ENCODE results near the gene BRD3OS. TPM values are rescaled to one million over a fixed set of nuclear protein-coding genes. Genes with fewer than 3 reads are reported as not detected.

Gene BRD3OS
- total RNA-seq, 1 donor from 2014 or later: 20.2 TPM

- peaks cover 8% of the 10 kb centered on the region for H3K36me3 ChIP-seq (ENCODE audit: insufficient read depth, low read length)
- no peaks in the 10 kb centered on the region for H3K4me1 ChIP-seq (ENCODE audit: insufficient read depth, low read length)
- no peaks in the 10 kb centered on the region for H3K9me3 ChIP-seq (ENCODE audit: insufficient read depth, low read depth, low read length)
- peaks cover 45% of the 10 kb centered on the region for H4K20me1 ChIP-seq (ENCODE audit: insufficient read depth, low read length)
- H3K4me2 ChIP-seq (ENCODE audit: low read length): no peak overlapping the region
- H3K4me3 ChIP-seq (ENCODE audit: insufficient read depth, low read depth, low read length): no peak overlapping the region
- Mint-ChIP-seq H3K36me3 (ENCODE audit: low read depth, unreplicated experiment) (peaks cover 13% of the 10 kb centered on the region), H3K27ac (ENCODE audit: unreplicated experiment) (no peak overlapping the region), H3K27me3 (ENCODE audit: low read depth, unreplicated experiment) (no peaks in the 10 kb centered on the region), H3K4me3 (ENCODE audit: unreplicated experiment) (no peak overlapping the region), H3K9me3 (ENCODE audit: unreplicated experiment) (no peaks in the 10 kb centered on the region), H3K4me1 (ENCODE audit: low read depth, unreplicated experiment) (no peaks in the 10 kb centered on the region)
- DNase-seq (ENCODE audit: low read depth) (no peak), FAIRE-seq (no peak)
- no peak overlapping the region for H3K9ac ChIP-seq (ENCODE audit: low read length)
- no peaks in the 10 kb centered on the region for H3K27me3 ChIP-seq (ENCODE audit: insufficient read depth, low read length)
- H3K27ac ChIP-seq (ENCODE audit: low read depth, low read length): no peak overlapping the region
- no peaks in the 10 kb centered on the region for H3K79me2 ChIP-seq (ENCODE audit: insufficient read depth, low read length)
- H2AFZ ChIP-seq (ENCODE audit: low read depth, low read length): no peak overlapping the region
- no peak for TF ChIP-seq EZH2 (IDR thresholded peaks at IDR 0.05; ENCODE audit: insufficient read depth, low read length)
- TF ChIP-seq, protein P1, sequence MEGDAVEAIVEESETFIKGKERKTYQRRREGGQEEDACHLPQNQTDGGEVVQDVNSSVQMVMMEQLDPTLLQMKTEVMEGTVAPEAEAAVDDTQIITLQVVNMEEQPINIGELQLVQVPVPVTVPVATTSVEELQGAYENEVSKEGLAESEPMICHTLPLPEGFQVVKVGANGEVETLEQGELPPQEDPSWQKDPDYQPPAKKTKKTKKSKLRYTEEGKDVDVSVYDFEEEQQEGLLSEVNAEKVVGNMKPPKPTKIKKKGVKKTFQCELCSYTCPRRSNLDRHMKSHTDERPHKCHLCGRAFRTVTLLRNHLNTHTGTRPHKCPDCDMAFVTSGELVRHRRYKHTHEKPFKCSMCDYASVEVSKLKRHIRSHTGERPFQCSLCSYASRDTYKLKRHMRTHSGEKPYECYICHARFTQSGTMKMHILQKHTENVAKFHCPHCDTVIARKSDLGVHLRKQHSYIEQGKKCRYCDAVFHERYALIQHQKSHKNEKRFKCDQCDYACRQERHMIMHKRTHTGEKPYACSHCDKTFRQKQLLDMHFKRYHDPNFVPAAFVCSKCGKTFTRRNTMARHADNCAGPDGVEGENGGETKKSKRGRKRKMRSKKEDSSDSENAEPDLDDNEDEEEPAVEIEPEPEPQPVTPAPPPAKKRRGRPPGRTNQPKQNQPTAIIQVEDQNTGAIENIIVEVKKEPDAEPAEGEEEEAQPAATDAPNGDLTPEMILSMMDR (IDR thresholded peaks at IDR 0.05; ENCODE audit: insufficient read depth, low read depth, low read length): no peak
Measured at GRCh38 chr9:134046894-134047681, 21.8 kb downstream of the BRD3OS start.

GRCh38 chr9:134047868-134048581 is 22.7 kb downstream of the BRD3OS start:
- Mint-ChIP-seq H3K36me3 (ENCODE audit: low read depth, unreplicated experiment) (peaks cover 12% of the 10 kb centered on the region), H3K27me3 (ENCODE audit: low read depth, unreplicated experiment) (no peaks in the 10 kb centered on the region), H3K4me1 (ENCODE audit: low read depth, unreplicated experiment) (no peaks in the 10 kb centered on the region), H3K9me3 (ENCODE audit: unreplicated experiment) (no peaks in the 10 kb centered on the region), H3K27ac (ENCODE audit: unreplicated experiment) (no peak overlapping the region), H3K4me3 (ENCODE audit: unreplicated experiment) (no peak overlapping the region)
- no peak overlapping the region for H2AFZ ChIP-seq (ENCODE audit: low read depth, low read length)
- no peaks in the 10 kb centered on the region for H3K9me3 ChIP-seq (ENCODE audit: insufficient read depth, low read depth, low read length)
- peaks cover 53% of the 10 kb centered on the region for H4K20me1 ChIP-seq (ENCODE audit: insufficient read depth, low read length)
- TF ChIP-seq, protein P1 (IDR thresholded peaks at IDR 0.05; ENCODE audit: insufficient read depth, low read depth, low read length): no peak
- TF ChIP-seq EZH2 (IDR thresholded peaks at IDR 0.05; ENCODE audit: insufficient read depth, low read length): no peak
- no peak overlapping the region for H3K9ac ChIP-seq (ENCODE audit: low read length)
- H3K4me1 ChIP-seq (ENCODE audit: insufficient read depth, low read length): no peaks in the 10 kb centered on the region
- peaks cover 8% of the 10 kb centered on the region for H3K36me3 ChIP-seq (ENCODE audit: insufficient read depth, low read length)
- H3K79me2 ChIP-seq (ENCODE audit: insufficient read depth, low read length): peaks cover 5% of the 10 kb centered on the region
- no peak overlapping the region for H3K27ac ChIP-seq (ENCODE audit: low read depth, low read length)
- no peaks in the 10 kb centered on the region for H3K27me3 ChIP-seq (ENCODE audit: insufficient read depth, low read length)
- no peak for FAIRE-seq
- H3K4me3 ChIP-seq (ENCODE audit: insufficient read depth, low read depth, low read length): no peak overlapping the region
- DNase-seq (ENCODE audit: low read depth): no peak
- H3K4me2 ChIP-seq (ENCODE audit: low read length): no peak overlapping the region

All from astrocyte (in vitro differentiated cells and primary cell).